ENCODE measurements around the gene EEFSEC.

GRCh38 chr3:128380295-128380694, 227.0 kb downstream of the EEFSEC start:
- TF ChIP-seq CTCF (IDR thresholded peaks at IDR 0.05; ENCODE audit: low read depth, low read length) (no peak), EZH2phosphoT487 (IDR thresholded peaks at IDR 0.05; ENCODE audit: low read depth) (no peak)

Data from OCI-LY3 (cell line).